ENCODE measurements around the gene AP1M1. TPM values are rescaled to one million over a fixed set of nuclear protein-coding genes. Genes with fewer than 3 reads are reported as not detected.

AP1M1 gene
- total and polyA plus RNA-seq, 2 of the 4 experiments (the other 2 are of a cell fraction), result 85.1 to 99.1 TPM

GRCh38 chr19:16157601-16158000 is 40.1 kb upstream of the AP1M1 start:
- CTCF ChIA-PET, result no interaction called here
- H4K5ac ChIP-seq (ENCODE audit: low read depth, low read length), result no peak overlapping the region
- no peak overlapping the region for H2AFZ ChIP-seq (replicated peaks; ENCODE audit: low read length, poor library complexity)
- no peak overlapping the region for H2BK5ac ChIP-seq (ENCODE audit: low read depth, low read length, poor library complexity, severe bottlenecking)
- H2BK15ac ChIP-seq (ENCODE audit: low read depth, low read length), result no peak overlapping the region
- dilution Hi-C loops (cut with HindIII; ENCODE audit: low sequenced_read_pairs, unreplicated experiment), result no loop called here
- H4K91ac ChIP-seq (ENCODE audit: insufficient read depth, low read depth, low read length), result no peak overlapping the region
- no CpG with 5 or more reads among the region's 10 CpGs for WGBS, 2 experiments (ENCODE audit: extremely low coverage in 2 of 2, insufficient read length in 1 of 2)
- H3K4me2 ChIP-seq (ENCODE audit: low read depth, low read length), result no peak overlapping the region
- H4K8ac ChIP-seq (ENCODE audit: low read depth in 2 of 2, low read length in 2 of 2), result no peak overlapping the region
- ATAC-seq (ENCODE audit: low read depth) (no peak), DNase-seq (no peak)
- H2AK9ac ChIP-seq (replicated peaks; ENCODE audit: low read depth, low read length, poor library complexity), result no peak overlapping the region
- peaks cover 8% of the 10 kb centered on the region for H3K4me1 ChIP-seq (ENCODE audit: control insufficient read depth, insufficient read depth, low read length)
- H3K23ac ChIP-seq (ENCODE audit: low read depth, low read length), result no peak overlapping the region
- H3K18ac ChIP-seq (ENCODE audit: low read depth, low read length), result no peak overlapping the region
- in situ Hi-C loops (cut with MboI; ENCODE audit: low sequenced_read_pairs), result no loop called here
- POLR2A ChIA-PET (ENCODE audit: unreplicated experiment), result no interaction called here
- no peak overlapping the region for H2BK120ac ChIP-seq (ENCODE audit: low read depth, low read length)
- H3K14ac ChIP-seq (replicated peaks; ENCODE audit: low read depth, low read length), result no peak overlapping the region
- no peak overlapping the region for H3K56ac ChIP-seq (ENCODE audit: extremely low read depth, insufficient read depth, low read length)
- H3K36me3 ChIP-seq (ENCODE audit: control insufficient read depth, insufficient read depth, low read length), result no peaks in the 10 kb centered on the region
- H3K4ac ChIP-seq (ENCODE audit: low read depth, low read length), result no peak overlapping the region; the same call in 1 of the 2 replicates
- no peak overlapping the region for H2BK20ac ChIP-seq (ENCODE audit: low read depth, low read length)
- H3K79me1 ChIP-seq (ENCODE audit: low read depth in 1 of 2, low read length in 2 of 2), result no peaks in the 10 kb centered on the region
- no peaks in the 10 kb centered on the region for H4K20me1 ChIP-seq (ENCODE audit: insufficient read depth, low read length)
- peaks cover 8% of the 10 kb centered on the region for H3K9me1 ChIP-seq (ENCODE audit: insufficient read depth, low read length)
- no peak overlapping the region for H3K27ac ChIP-seq (ENCODE audit: insufficient read depth, low read length)
- no TSS peak for BruUV-seq (replicated peaks)
- peaks cover 4% of the 10 kb centered on the region; the same call in 1 of the 2 replicates for H3K27me3 ChIP-seq (ENCODE audit: control insufficient read depth, insufficient read depth, low read length)
- intact Hi-C loops (cut with micrococcal nuclease), result no loop called here
- no peak overlapping the region for H2AK5ac ChIP-seq (ENCODE audit: low read depth, low read length)
- H3K9ac ChIP-seq (ENCODE audit: low read depth, low read length), result no peak overlapping the region
- H3K9me3 ChIP-seq (ENCODE audit: control insufficient read depth, insufficient read depth, low read length), result no peaks in the 10 kb centered on the region
- TF ChIP-seq MXI1 (IDR thresholded peaks at IDR 0.05; ENCODE audit: borderline replicate concordance, low read depth, low read length), result no peak
- no peak for TF ChIP-seq ELK1 (IDR thresholded peaks at IDR 0.05; ENCODE audit: borderline replicate concordance, low read depth, low read length)
- TF ChIP-seq RCOR1 (IDR thresholded peaks at IDR 0.05; ENCODE audit: insufficient replicate concordance, low read length), result no peak
- no peak for TF ChIP-seq POLR2A (IDR thresholded peaks at IDR 0.05; ENCODE audit: low read depth, low read length)
- no peak for TF ChIP-seq USF2 (IDR thresholded peaks at IDR 0.05; ENCODE audit: low read depth, low read length)
- no peak for TF ChIP-seq RAD21 (IDR thresholded peaks at IDR 0.05; ENCODE audit: low read length)
- TF ChIP-seq FOS (IDR thresholded peaks at IDR 0.05; ENCODE audit: low read depth, low read length), result no peak
- TF ChIP-seq MAZ (IDR thresholded peaks at IDR 0.05; ENCODE audit: borderline replicate concordance, low read depth, low read length), result no peak
- TF ChIP-seq CHD1 (IDR thresholded peaks at IDR 0.05; ENCODE audit: low read depth, low read length), result no peak
- TF ChIP-seq MAFK (IDR thresholded peaks at IDR 0.05; ENCODE audit: low read depth, low read length), result no peak
- no peak for TF ChIP-seq RFX5 (IDR thresholded peaks at IDR 0.05; ENCODE audit: low read depth, low read length)
- TF ChIP-seq SMC3 (IDR thresholded peaks at IDR 0.05; ENCODE audit: low read depth, low read length), result no peak
- no peak for TF ChIP-seq CTCF (conservative IDR thresholded peaks at IDR 0.05; ENCODE audit: low read depth, low read length)
- no peak overlapping the region for H3K4me3 ChIP-seq (ENCODE audit: insufficient read depth, low read depth, low read length)

Measured in IMR-90 (cell line).